H1 (cell line): ENCODE data around the gene CUBN. TPM values are rescaled to one million over a fixed set of nuclear protein-coding genes. Genes with fewer than 3 reads are reported as not detected.

Experiments
- CTCF ChIA-PET: fragments of 300-600 bp; sonication (Branson Sonifier 250); formaldehyde crosslinking; loops from one replicate; lab custom pipeline; 2021; ENCODE audit not compliant: partially characterized antibody; lab: Charles Lee
- POLR2A ChIA-PET: fragments of 300-600 bp; sonication (Branson Sonifier 250); formaldehyde crosslinking; loops from one replicate; lab custom pipeline; 2021; ENCODE audit warnings: inconsistent platforms; ENCODE audit not compliant: partially characterized antibody; lab: Charles Lee
- DNase-seq, 2 experiments: peaks; one replicate each; pipeline versions ENCODE4 v3.0.0 to v3.0.0-alpha.2; 2010 to 2022; ENCODE audit warnings: low spot score in 2 of 2, low read depth in 1 of 2, mixed read lengths in 1 of 2
- FAIRE-seq: peaks from 2 replicates; lab custom pipeline; 2011; peaks lifted over from hg19 to GRCh38; lab: Jason Lieb, UNC
- H2AFZ ChIP-seq: 2 replicates; pipeline ENCODE4 v1.8.1; 2012; ENCODE audit warnings: low read length, inconsistent platforms
- H2AK5ac ChIP-seq: 2 replicates; pipeline ENCODE4 v1.6.1; 2013; ENCODE audit warnings: low read depth, low read length
- H2BK120ac ChIP-seq: replicated peaks from 2 replicates; pipeline ENCODE3; 2013; ENCODE audit warnings: low read depth, low read length, inconsistent platforms
- H2BK12ac ChIP-seq: 2 replicates; pipeline ENCODE4 v1.6.1; 2013; ENCODE audit warnings: low read depth, low read length
- H2BK15ac ChIP-seq: 2 replicates; pipeline ENCODE4 v1.6.1; 2013; ENCODE audit warnings: low read length
- H2BK20ac ChIP-seq: 2 replicates; pipeline ENCODE4 v1.6.1; 2013; ENCODE audit warnings: low read length
- H2BK5ac ChIP-seq: 2 replicates; pipeline ENCODE4 v1.6.1; 2013; ENCODE audit warnings: low read depth, low read length
- H3K14ac ChIP-seq: 2 replicates; pipeline ENCODE4 v1.6.1; 2013; ENCODE audit warnings: inconsistent platforms; ENCODE audit not compliant: insufficient read length
- H3K18ac ChIP-seq: 2 replicates; pipeline ENCODE4 v1.6.1; 2013; ENCODE audit warnings: low read length; ENCODE audit errors: extremely low read depth
- H3K23ac ChIP-seq: 2 replicates; pipeline ENCODE4 v1.6.1; 2013; ENCODE audit warnings: inconsistent platforms; ENCODE audit not compliant: insufficient read length
- H3K23me2 ChIP-seq: 2 replicates; pipeline ENCODE4 v1.6.1; 2013; ENCODE audit warnings: low read depth, low read length
- H3K27ac ChIP-seq: 2 replicates; pipeline ENCODE4 v1.6.1; 2011; ENCODE audit warnings: low read depth, low read length, inconsistent platforms
- H3K27me3 ChIP-seq, 4 experiments: replicated peaks in 1 of 4; 1 replicate in 1 of 4; 2 replicates in 3 of 4; pipeline versions ENCODE4 v1.6.1 to v1.8.1; 2011 to 2013; ENCODE audit warnings: low read length in 3 of 4, mild to moderate bottlenecking in 3 of 4, inconsistent platforms in 2 of 4, mixed read lengths in 2 of 4, moderate library complexity in 1 of 4; ENCODE audit not compliant: control insufficient read depth in 3 of 4, insufficient read depth in 3 of 4; ENCODE audit errors: extremely low read depth in 1 of 4
- H3K36me3 ChIP-seq, 4 experiments: 2 replicates each; pipeline versions ENCODE4 v1.6.1 to v1.8.1; 2011 to 2013; ENCODE audit warnings: mild to moderate bottlenecking in 4 of 4, low read length in 3 of 4, moderate library complexity in 2 of 4, control low read depth in 1 of 4, inconsistent platforms in 1 of 4; ENCODE audit not compliant: insufficient read depth in 4 of 4, control insufficient read depth in 2 of 4
- H3K4ac ChIP-seq: replicated peaks from 2 replicates; pipeline ENCODE3; 2013; ENCODE audit warnings: low read length, low read depth, mixed read lengths, inconsistent platforms; ENCODE audit not compliant: insufficient read length
- H3K4me1 ChIP-seq, 4 experiments: replicated peaks in 1 of 4; 1 replicate in 1 of 4; 2 replicates in 3 of 4; pipeline versions ENCODE4 v1.6.1 to v1.8.1; 2011 to 2013; ENCODE audit warnings: low read length in 3 of 4, inconsistent platforms in 2 of 4, mixed read lengths in 1 of 4; ENCODE audit not compliant: insufficient read depth in 4 of 4, control insufficient read depth in 3 of 4
- H3K4me2 ChIP-seq, 2 experiments: 2 replicates each; pipeline versions ENCODE4 v1.6.1 to v1.8.1; 2011 to 2013; ENCODE audit warnings: low read depth in 2 of 2, low read length in 2 of 2, control low read depth in 1 of 2, inconsistent platforms in 1 of 2, mild to moderate bottlenecking in 1 of 2; ENCODE audit not compliant: insufficient read depth in 1 of 2
- H3K4me3 ChIP-seq, 4 experiments: fragments of 200-600, 300-600 bp in 1 of 4; sonication (generic), shearing (Covaris generic), sonication (Bioruptor Twin) in 1 of 4; 2 replicates each; pipeline versions ENCODE4 v1.5.1 to v1.8.1; 2011 to 2016; ENCODE audit warnings: low read length in 4 of 4, low read depth in 3 of 4, control low read depth in 2 of 4, inconsistent platforms in 2 of 4, mild to moderate bottlenecking in 2 of 4, mixed read lengths in 1 of 4, moderate library complexity in 1 of 4; ENCODE audit not compliant: insufficient read depth in 2 of 4; ENCODE audit errors: extremely low read depth in 1 of 4
- H3K56ac ChIP-seq: replicated peaks from 2 replicates; pipeline ENCODE3; 2013; ENCODE audit warnings: low read depth, mild to moderate bottlenecking, mixed read lengths, low read length, inconsistent platforms; ENCODE audit not compliant: insufficient read length
- H3K79me1 ChIP-seq: 2 replicates; pipeline ENCODE4 v1.6.1; 2013; ENCODE audit warnings: low read depth, low read length, control low read depth
- H3K79me2 ChIP-seq, 2 experiments: 2 replicates each; pipeline versions ENCODE4 v1.6.1 to v1.8.1; 2012 to 2013; ENCODE audit warnings: low read length in 2 of 2, mild to moderate bottlenecking in 2 of 2, inconsistent platforms in 1 of 2; ENCODE audit not compliant: insufficient read depth in 2 of 2, control insufficient read depth in 1 of 2
- H3K9ac ChIP-seq, 4 experiments: replicated peaks in 1 of 4; 1 replicate in 1 of 4; 2 replicates in 3 of 4; pipeline versions ENCODE4 v1.6.1 to v1.8.1; 2011 to 2013; ENCODE audit warnings: low read depth in 3 of 4, low read length in 3 of 4, control low read depth in 2 of 4, mild to moderate bottlenecking in 2 of 4, moderate library complexity in 2 of 4, inconsistent platforms in 1 of 4; ENCODE audit errors: extremely low read depth in 1 of 4
- H3K9me3 ChIP-seq, 2 experiments: 2 replicates each; pipeline versions ENCODE4 v1.6.1 to v1.8.1; 2012 to 2013; ENCODE audit warnings: mild to moderate bottlenecking in 2 of 2, moderate library complexity in 2 of 2, control low read depth in 1 of 2, inconsistent platforms in 1 of 2, low read depth in 1 of 2, low read length in 1 of 2, mixed read lengths in 1 of 2; ENCODE audit not compliant: insufficient read depth in 2 of 2
- H4K20me1 ChIP-seq, 2 experiments: replicated peaks in 1 of 2; 2 replicates each; pipeline versions ENCODE3 to v1.8.1; 2011 to 2013; ENCODE audit warnings: inconsistent platforms in 2 of 2, low read length in 2 of 2, mild to moderate bottlenecking in 1 of 2; ENCODE audit not compliant: insufficient read depth in 2 of 2, control insufficient read depth in 1 of 2
- H4K5ac ChIP-seq: 2 replicates; pipeline ENCODE4 v1.6.1; 2013; ENCODE audit warnings: low read length, low read depth, mixed read lengths, inconsistent platforms; ENCODE audit not compliant: insufficient read length
- H4K8ac ChIP-seq: 2 replicates; pipeline ENCODE4 v1.8.0; 2013; ENCODE audit warnings: mild to moderate bottlenecking, moderate library complexity, low read length, inconsistent platforms; ENCODE audit not compliant: insufficient read depth; ENCODE audit errors: extremely low read depth
- H4K91ac ChIP-seq: replicated peaks from 2 replicates; pipeline ENCODE3; 2013; ENCODE audit warnings: low read length, mixed read lengths, inconsistent platforms; ENCODE audit not compliant: insufficient read length
- WGBS, 2 experiments: shearing (Covaris generic) in 1 of 2; methylation state at CpG; one replicate each; pipeline versions ENCODE4 v1.1.6 to v1.1.7; 2013 to 2015; ENCODE audit warnings: low lambda C conversion rate in 2 of 2, mixed read lengths in 2 of 2, inconsistent platforms in 1 of 2, low coverage in 1 of 2, missing lambda C conversion rate in 1 of 2; ENCODE audit not compliant: insufficient replicate concordance in 2 of 2, insufficient coverage in 1 of 2, insufficient read length in 1 of 2; ENCODE audit errors: extremely low coverage in 1 of 2, missing lambda C conversion rate in 1 of 2; 5-methylcytosine and 5-hydroxymethylcytosine counted together
- polyA plus RNA-seq, 7 experiments: library from polyadenylated mRNA; depleted of rRNA in 3 of 7; stranded (reverse) in 5 of 7; unstranded in 2 of 7; fragments of >200 nt in 5 of 7; fragments of 200-250 nt in 2 of 7; gene quantifications; 1 replicate in 5 of 7; 2 replicates in 1 of 7; 4 replicates in 1 of 7; pipeline versions ENCODE4 v1.2.1 to v1.2.3, GENCODE V29; 2011 to 2013; ENCODE audit warnings: missing spikeins in 2 of 7, mixed read lengths in 2 of 7
- total RNA-seq: library from RNA; stranded (reverse); fragmentation: NEBNext Ultra II Directional; extraction: Animal tissue kit (Norgen Biotek cat#: 25700); gene quantifications from 2 replicates; pipeline ENCODE4 v1.2.1, GENCODE V29; 2021

Gene CUBN
- total and polyA plus RNA-seq, 2 of the 8 experiments (the other 6 are each of a cell fraction or from before 2014, with no cell fraction given) = 0.04 to 0.08 TPM

DNA sequence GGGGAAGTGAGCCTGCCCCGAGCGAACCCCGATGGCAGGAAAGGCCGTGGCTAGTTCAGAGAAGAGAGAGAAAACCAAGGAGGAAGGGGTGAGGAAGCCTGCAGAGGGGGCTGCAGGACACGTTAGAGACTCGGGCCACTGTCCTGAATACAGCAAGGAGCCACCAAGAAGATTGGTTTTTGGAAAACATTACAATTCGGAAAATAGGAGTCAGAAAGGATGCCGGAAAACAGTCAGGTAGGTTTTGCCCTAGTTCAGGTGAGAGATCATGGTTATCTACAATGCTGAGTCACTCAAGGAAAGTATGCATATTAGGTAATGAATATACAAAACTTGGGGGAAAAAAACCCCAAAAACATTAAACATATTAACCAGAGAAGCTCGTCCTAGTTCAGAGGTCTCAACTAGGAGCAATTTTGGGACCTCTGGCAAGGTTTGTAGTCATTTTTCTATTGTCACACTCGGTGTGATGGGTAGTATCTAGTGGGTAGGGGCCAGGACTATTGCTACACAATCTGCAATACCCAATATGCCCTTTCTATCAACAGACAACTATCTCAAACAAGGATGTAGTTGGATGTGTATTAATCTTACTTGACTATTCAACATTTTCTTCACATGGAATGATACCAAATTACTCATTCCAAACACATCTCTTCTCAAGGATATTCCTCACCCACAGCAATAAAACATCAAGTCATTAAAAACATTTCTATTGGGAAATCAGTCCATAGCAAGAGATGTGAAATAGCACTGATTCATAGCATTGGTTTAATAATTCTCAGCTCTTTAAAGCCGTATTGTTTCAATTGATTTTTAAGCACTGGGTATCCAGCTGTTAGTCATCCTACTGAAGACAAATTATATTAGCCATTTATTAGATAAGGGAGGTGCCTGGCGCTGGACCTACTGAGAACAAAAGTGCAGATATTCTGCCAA is 238.0 kb downstream of the CUBN start:
- H3K79me2 ChIP-seq = no peaks in the 10 kb centered on the region
- DNase-seq (peak; percentile 43 to 63), FAIRE-seq (peak; percentile 93)
- H2BK12ac ChIP-seq = no peak overlapping the region
- peak overlapping the region; percentile 60; the same call in 1 of the 2 replicates for H3K27ac ChIP-seq
- ChIA-PET POLR2A (interaction anchor here (0.7 to 2.5 kb wide), 16 partner anchors 9 to 338 kb away, joined by 3 to 18 read pairs (median 4); partner anchors contain the start of gene TRDMT1), CTCF (interaction anchor here (0.6 to 2.6 kb wide), 31 partner anchors 8 to 847 kb away, joined by 3 to 11 read pairs (median 4); no protein-coding TSS in a partner anchor)
- no peak overlapping the region for H2AK5ac ChIP-seq
- H3K23ac ChIP-seq = no peak overlapping the region
- H3K9ac ChIP-seq = peak overlapping the region in 3 of 4 experiments; percentile 15 to 34 (median 25); a peak in 5 of 7 replicates
- no peaks in the 10 kb centered on the region for H3K9me3 ChIP-seq
- H3K4me1 ChIP-seq = 0 out of 7 replicates have a peak, but pooled peaks cover 0 to 2% (median 0%) of the 10 kb centered on the region in 4 experiments
- no peaks in the 10 kb centered on the region for H3K27me3 ChIP-seq
- no peak overlapping the region for H3K14ac ChIP-seq
- no peaks in the 10 kb centered on the region for H3K79me1 ChIP-seq
- no peaks in the 10 kb centered on the region for H3K23me2 ChIP-seq
- peak overlapping the region; percentile 54; the same call in 1 of the 2 replicates for H2AFZ ChIP-seq
- H3K56ac ChIP-seq = no peak overlapping the region
- no peak overlapping the region for H2BK120ac ChIP-seq
- H2BK15ac ChIP-seq = no peak overlapping the region
- peak overlapping the region; percentile 60; the same call in 1 of the 2 replicates for H2BK5ac ChIP-seq
- H4K5ac ChIP-seq = no peak overlapping the region
- no peaks in the 10 kb centered on the region for H3K36me3 ChIP-seq
- H3K4ac ChIP-seq = no peak overlapping the region
- no peak overlapping the region for H2BK20ac ChIP-seq
- H3K4me2 ChIP-seq = peak overlapping the region; percentile 4 to 40; a peak in 2 of 4 replicates
- H3K18ac ChIP-seq = no peak overlapping the region
- no peak overlapping the region for H4K91ac ChIP-seq
- 31% methylated on average over 12 of the region's 12 CpGs; no CpG with 5 or more reads in 1 of the 2 experiments for WGBS, 2 experiments
- peak overlapping the region in 1 of 4 experiments; percentile 40; a peak in 1 of 8 replicates for H3K4me3 ChIP-seq
- H4K20me1 ChIP-seq = no peaks in the 10 kb centered on the region
- H4K8ac ChIP-seq = no peak overlapping the region
